ENCODE measurements around the gene HDAC7.

Gene HDAC7

GRCh38 chr12:47795121-47795813 is 24.4 kb downstream of the HDAC7 start:
- DNase-seq (ENCODE audit: low read depth in 1 of 2, low spot score in 1 of 2), result no peak

- no peak for DNase-seq (ENCODE audit: low read depth in 1 of 2, low spot score in 1 of 2)
Observed at GRCh38 chr12:47794679-47795078, 25.0 kb downstream of the HDAC7 start.

DNA sequence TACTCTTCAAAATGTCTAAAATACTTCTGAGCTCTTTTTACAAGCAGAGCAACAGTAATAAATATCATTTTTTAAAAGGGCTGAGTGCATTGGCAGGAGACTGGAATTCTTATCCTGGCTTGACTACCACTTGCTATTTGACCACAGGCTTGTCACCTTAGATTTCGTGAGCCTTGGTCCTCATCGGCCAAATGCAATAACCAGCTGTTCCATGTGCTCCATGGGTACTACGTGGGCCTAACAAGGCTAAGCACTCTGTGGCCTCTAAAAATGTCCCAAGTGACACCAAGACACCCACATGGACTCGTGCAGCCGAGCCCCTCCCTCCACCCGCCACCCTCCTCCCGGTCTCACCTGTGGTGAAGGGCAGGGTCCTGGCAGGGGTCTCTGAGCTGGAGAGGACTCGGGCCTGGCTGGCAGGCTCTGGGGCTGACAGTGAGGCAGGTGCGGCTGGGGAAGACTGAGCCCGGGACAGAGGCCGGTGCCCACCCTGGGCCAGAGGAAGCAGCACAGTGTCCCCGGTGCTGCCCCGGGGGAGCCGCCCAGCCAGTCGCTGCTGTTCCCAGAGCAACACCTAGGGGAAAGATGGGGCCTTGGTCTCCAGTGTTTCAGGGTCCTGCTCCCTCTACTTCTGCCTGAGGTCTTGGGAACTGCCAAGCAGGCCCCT is 26.6 kb downstream of the HDAC7 start:
- no peak for DNase-seq (ENCODE audit: low read depth in 1 of 2, low spot score in 1 of 2)

DNA sequence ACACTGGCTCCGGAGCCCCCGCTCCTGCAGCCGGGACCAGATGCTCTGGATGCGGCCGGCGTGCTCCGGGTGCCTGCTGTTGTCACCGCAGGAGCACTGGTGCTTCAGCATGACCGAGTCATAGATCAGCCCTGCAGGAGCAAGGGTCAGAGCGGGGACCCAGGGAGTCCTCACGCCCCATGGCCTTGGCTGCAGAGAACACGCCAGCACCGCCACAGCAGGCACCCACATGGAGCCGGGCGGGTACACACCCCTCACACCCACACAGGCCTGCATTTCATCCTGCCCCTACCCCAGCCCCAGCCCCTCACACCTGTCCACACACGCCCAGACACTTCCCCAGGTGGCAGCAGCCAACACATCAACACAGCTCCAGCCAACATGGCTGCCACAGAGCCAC is 27.8 kb downstream of the HDAC7 start:
- DNase-seq (ENCODE audit: low read depth in 1 of 2, low spot score in 1 of 2), result no peak

DNA sequence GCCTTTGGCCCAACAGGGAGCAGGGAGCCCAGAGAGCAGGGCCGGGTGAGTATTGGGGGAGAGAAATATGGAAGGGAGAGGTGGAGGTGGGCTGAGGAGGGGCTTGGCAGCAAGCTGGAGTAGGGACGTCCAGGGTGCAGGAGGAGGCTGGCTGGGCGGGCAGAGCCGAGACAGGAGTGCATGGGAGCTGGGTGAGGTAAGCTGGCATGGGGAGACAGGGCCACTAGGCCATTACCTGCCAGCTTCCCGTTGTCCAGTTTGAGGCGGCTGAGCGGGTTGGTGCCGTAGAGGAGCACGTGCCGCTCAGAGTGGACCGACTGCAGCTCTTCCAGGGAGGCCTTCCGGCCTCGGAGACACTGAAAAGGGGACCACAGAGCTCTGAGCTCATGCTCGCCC is 28.4 kb downstream of the HDAC7 start:
- no peak for DNase-seq (ENCODE audit: low read depth in 1 of 2, low spot score in 1 of 2)

GRCh38 chr12:47790676-47791350 is 28.9 kb downstream of the HDAC7 start:
- DNase-seq (ENCODE audit: low read depth in 1 of 2, low spot score in 1 of 2), result no peak

GRCh38 chr12:47789712-47790489 is 29.8 kb downstream of the HDAC7 start:
- DNase-seq (ENCODE audit: low read depth in 1 of 2, low spot score in 1 of 2), result no peak

DNA sequence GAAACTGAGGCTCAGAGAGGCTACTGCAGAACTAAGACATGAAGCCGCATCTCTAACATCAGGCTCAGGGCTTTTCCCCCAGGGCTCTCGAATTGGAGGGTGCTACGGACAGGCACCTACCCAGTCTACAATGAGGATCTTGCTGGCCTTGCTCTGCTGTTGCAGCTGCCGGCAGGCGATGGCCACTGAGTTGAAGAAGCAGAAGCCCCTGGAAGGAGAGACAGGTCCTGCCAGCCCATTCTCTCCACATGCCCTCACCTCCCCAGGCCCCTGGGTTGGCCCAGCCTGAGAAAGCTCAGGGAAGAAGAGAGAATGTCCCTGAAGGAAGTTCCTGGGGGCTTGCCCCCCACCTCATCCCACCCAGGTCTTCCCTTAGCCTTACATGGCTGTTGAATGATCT is 30.6 kb downstream of the HDAC7 start:
- DNase-seq (ENCODE audit: low read depth in 1 of 2, low spot score in 1 of 2), result no peak

- DNase-seq (ENCODE audit: low read depth in 1 of 2, low spot score in 1 of 2), result no peak
Observed at GRCh38 chr12:47787596-47788319, 31.9 kb downstream of the HDAC7 start.

DNA sequence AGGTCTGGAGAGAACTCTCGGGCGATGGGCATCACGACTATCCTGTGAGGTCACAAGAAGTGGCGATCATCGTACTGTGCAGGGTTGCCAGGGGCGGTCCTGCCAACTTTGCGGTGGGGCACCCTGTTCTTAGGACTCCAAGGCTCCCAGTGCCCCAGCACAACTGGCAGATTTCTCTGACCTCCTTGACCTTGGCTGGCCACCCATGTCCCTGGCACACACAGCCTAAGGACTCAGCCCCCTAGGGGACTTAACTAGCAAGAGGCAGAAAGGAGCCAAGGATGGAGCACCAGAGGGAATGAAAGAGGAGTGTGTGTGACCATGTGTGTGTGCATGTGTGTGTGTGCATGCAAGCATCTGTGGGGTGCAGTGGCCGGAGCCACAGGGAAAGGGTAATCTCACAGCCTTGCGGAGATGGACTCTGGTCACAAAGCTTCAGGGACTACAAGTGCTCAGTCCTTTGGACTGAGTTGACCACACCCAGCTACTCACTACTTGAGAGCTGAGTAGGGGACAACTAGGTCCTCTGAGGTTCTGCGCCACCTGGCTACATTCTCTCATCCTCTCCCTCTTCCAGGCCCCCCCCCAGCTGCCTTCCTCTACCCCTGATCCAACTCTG is 32.9 kb downstream of the HDAC7 start:
- no peak for DNase-seq (ENCODE audit: low read depth in 1 of 2, low spot score in 1 of 2)

DNA sequence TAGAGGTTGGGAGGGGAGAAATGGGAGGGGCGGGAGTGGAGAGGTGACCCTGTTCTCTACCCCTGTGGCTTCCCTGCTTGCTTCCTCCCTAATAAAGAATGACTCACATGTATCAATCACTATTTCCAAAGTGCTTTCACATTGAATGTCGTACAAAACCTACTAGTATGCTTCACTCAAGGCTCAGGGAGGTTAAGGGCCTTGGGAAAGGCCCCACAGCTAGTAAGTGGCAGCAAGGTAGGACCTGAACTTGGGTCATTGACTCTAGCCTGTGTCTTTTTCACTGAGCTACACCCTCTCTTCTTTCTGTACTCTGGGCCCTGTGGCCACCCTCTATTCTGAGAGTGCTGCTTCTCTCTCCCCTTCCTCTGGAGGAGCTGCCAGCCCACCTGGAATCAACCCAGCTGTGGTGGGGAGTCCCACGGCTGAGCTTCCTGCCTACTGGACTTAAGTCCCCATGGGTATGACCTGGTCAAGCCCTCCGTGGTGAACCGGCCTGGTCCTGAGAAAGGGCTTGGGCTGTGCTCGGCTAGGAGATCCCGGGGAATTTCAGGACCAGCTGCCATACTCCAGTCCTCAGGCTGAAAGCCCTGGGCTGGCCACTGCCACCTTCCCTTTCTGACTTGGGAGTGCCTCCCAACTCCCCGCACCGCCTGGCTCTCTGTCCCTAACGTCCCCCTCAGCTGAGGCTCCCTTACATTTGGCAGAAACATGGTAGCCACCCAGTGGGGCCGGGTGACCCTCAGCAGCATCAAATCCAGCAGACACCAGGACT is 33.6 kb downstream of the HDAC7 start:
- no peak for DNase-seq (ENCODE audit: low read depth in 1 of 2, low spot score in 1 of 2)

GRCh38 chr12:47785036-47785886 is 34.4 kb downstream of the HDAC7 start:
- no peak for DNase-seq (ENCODE audit: low read depth in 1 of 2, low spot score in 1 of 2)

DNA sequence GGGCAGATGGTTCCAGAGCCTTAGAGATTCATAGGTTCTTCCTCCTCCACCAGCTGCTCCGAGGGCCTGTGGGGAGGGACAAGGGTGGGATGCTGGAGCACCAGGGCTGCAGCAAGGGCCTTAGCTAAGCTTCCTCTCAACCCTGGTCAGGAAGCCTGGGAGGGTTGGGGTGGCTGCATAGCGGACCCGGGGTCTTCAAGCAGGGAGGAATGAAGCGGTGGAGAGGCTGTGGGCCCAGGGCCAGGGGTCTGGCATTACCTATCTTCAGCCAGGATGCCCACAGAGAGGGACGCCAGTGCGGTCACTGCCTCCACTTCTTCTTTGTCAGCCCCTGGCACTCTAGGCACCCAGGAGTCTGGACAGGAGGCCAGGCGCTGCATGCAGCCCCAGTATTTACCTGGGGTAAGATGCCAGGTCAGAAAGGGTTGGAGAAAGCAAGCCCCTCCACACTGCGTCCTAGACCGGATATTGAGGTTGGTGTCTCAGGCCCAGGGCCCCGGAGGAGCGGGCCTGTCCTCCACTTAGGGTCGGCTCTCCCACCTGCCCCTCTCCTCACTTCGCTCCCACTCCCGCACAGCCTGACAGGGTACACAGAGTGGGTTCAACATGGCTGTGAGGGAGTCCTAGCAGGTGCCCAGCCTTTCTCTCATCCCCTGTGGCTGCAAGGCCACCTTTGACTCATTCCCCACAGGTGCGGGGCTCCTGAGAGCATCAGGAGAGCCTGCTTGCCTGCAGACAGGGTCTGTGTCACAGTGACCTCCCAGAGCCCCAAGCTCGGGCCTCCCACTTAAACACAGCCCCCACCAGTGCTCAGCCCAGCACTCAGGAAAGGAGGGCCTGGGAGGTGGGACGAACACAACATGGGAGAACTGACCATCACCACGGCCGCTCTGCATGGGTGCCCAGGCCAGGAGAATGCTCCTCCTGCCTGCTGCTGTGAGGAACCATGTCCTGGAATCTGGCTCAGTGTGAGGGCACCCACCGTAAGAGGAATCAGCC is 35.6 kb downstream of the HDAC7 start:
- DNase-seq (ENCODE audit: low read depth in 1 of 2, low spot score in 1 of 2), result no peak

DNA sequence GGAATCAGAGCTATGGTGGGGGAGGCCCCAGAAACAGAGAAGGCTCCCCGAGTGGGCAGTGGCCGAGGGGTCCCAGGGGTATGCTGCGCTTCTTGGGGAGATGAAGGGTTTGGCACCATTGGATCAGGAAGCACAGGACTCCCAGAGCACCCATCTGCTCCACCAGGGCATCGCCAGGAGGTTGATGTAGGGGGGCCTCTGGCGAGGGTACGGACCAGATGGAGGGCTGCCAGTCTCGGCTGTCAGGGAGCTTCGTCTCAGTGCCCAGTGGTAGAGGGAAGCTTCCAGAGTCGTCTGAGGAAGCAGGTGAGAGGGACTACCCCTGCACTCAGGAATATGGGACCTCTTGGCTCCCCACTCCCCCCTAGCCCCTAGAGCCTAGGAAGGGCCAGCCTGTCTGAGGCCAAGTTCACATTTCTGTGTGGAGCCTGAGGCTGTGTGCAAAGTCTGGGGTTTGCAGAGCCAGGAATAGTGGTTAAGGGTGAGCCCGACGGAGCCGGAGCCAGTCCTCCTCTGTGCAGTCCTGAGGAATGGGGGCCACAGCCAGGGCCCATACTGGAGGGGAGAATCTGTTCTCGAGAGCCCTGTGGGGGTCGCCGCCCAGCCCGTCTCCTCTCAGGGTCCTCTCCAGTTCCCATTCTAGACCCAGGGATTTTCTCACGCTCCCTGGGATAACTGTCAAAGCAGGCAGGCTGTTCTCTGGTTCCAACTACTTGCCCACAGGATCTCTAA is 36.5 kb downstream of the HDAC7 start:
- no peak for DNase-seq (ENCODE audit: low read depth in 1 of 2, low spot score in 1 of 2)

GRCh38 chr12:47782372-47782770 is 37.3 kb downstream of the HDAC7 start:
- no peak for DNase-seq (ENCODE audit: low read depth in 1 of 2, low spot score in 1 of 2)

DNA sequence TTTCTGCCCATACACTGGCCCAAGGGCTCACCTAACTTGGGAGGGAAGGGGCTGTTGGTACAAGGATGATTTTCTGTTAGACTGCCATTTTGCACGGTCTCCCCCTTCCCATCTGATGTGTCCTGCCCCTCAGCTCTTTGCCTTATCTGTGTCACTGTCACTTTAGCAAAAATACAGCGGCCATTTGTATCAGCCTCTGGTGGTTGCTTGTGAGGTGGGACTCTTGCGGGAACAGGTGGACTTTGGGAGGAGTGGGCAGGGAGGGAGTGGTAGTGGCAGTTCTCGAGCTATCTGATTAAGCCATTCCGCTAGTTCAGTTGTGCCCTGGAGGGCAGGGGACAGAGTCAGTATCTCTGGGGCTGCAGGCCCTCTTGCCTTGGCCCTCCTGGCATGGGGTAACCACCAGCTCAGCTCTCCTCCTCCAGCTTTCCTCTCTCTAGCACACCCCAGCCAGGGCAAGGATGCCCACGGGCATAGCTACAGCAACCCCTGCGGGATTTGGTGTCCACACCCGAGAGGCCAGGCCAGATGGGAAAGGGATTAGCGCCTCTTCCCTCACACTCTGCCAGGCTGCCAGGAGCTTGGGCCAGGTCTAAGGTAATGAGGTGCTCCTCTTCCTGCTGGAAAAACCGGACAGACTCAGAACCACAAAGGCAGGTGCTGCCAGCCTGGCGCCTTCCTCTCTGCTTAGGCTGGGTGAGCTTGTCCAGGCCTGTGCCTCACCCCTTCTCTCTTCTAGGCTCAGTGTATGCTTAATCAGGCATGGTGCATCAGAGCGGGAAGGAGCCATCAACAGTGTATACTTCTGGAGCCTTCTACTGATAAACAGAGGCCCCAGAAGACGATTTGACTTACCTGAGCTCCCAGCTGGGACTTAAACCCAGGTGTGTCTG is 38.0 kb downstream of the HDAC7 start:
- DNase-seq (ENCODE audit: low read depth in 1 of 2, low spot score in 1 of 2), result no peak
